A673 (cell line): Measurements from ENCODE around the gene EXOSC3.

ENCODE experiments used
- EZH2 ChIP-seq: fragments of 200-600 bp; sonication (generic); IDR thresholded peaks from 2 replicates; pipeline ENCODE4 v1.6.1; 2017; ENCODE audit warnings: borderline replicate concordance, low read depth, mild to moderate bottlenecking, mixed read lengths, antibody characterized with exemption, low read length; ENCODE audit not compliant: poor library complexity, severe bottlenecking
- TF ChIP-seq, protein P1 (sequence below): fragments of 300-800, 200-600 bp; sonication (generic); conservative IDR thresholded peaks from 2 replicates; pipeline ENCODE4 v1.5.1; 2017; ENCODE audit warnings: low read depth, mild to moderate bottlenecking, antibody characterized with exemption, low read length, moderate library complexity, mixed read lengths

DNA sequence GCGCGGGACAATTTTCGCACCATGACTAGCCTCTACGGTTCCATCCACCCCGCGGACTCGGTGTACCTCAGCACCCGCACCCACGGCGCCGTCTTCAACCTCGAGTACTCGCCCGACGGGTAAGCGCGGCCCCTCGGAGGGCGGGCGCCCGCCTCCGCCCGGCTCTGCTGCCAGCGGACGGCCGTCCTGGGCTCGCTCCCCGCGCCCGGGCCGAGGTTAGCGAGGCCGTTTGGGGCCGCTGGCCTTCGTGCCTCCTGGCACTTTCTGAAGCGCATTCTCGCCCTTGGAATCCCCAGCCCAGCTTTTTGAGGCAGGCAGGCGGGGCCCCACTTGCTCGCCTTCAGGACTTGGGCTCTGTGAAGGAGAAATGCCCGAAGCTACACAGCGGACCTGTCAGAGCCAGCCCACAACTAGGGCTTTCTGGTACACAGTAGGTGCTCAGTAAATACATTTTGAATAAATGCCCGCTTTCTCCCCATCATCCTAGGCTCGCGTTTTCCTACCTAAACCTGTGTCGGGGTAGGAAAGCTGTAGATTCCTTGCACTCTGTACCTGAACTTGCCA is 16.5 kb upstream of the EXOSC3 start:
- TF ChIP-seq, protein P1, sequence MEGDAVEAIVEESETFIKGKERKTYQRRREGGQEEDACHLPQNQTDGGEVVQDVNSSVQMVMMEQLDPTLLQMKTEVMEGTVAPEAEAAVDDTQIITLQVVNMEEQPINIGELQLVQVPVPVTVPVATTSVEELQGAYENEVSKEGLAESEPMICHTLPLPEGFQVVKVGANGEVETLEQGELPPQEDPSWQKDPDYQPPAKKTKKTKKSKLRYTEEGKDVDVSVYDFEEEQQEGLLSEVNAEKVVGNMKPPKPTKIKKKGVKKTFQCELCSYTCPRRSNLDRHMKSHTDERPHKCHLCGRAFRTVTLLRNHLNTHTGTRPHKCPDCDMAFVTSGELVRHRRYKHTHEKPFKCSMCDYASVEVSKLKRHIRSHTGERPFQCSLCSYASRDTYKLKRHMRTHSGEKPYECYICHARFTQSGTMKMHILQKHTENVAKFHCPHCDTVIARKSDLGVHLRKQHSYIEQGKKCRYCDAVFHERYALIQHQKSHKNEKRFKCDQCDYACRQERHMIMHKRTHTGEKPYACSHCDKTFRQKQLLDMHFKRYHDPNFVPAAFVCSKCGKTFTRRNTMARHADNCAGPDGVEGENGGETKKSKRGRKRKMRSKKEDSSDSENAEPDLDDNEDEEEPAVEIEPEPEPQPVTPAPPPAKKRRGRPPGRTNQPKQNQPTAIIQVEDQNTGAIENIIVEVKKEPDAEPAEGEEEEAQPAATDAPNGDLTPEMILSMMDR: no peak
- TF ChIP-seq EZH2: no peak
